Loucy (cell line): ENCODE data around the gene VWA7.

Source experiments
- EZH2phosphoT487 ChIP-seq: fragments of 200-600 bp; IDR thresholded peaks from 2 replicates; pipeline ENCODE4 v1.6.1; 2018; ENCODE audit warnings: antibody characterized with exemption, mild to moderate bottlenecking, moderate library complexity, borderline replicate concordance
- TF ChIP-seq, protein P1 (sequence below): fragments of 200-600 bp; sonication (generic); conservative IDR thresholded peaks from 2 replicates; pipeline ENCODE4 v1.5.1; 2014; ENCODE audit warnings: mild to moderate bottlenecking, antibody characterized with exemption, low read length

- TF ChIP-seq, protein P1, sequence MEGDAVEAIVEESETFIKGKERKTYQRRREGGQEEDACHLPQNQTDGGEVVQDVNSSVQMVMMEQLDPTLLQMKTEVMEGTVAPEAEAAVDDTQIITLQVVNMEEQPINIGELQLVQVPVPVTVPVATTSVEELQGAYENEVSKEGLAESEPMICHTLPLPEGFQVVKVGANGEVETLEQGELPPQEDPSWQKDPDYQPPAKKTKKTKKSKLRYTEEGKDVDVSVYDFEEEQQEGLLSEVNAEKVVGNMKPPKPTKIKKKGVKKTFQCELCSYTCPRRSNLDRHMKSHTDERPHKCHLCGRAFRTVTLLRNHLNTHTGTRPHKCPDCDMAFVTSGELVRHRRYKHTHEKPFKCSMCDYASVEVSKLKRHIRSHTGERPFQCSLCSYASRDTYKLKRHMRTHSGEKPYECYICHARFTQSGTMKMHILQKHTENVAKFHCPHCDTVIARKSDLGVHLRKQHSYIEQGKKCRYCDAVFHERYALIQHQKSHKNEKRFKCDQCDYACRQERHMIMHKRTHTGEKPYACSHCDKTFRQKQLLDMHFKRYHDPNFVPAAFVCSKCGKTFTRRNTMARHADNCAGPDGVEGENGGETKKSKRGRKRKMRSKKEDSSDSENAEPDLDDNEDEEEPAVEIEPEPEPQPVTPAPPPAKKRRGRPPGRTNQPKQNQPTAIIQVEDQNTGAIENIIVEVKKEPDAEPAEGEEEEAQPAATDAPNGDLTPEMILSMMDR, result no peak
- no peak for TF ChIP-seq EZH2phosphoT487
Observed at GRCh38 chr6:31777667-31778050, 531 bp upstream of the VWA7 start.
